Coronary artery (tissue), 2 donors: ENCODE data around the gene TBC1D8.
"Not testable (repeated sequence)": the region's sequence is repeated elsewhere in the genome, so short reads cannot be mapped to it uniquely, and the experiment has no call there.

Source experiments
- DNase-seq: peaks from one replicate; pipeline ENCODE4 v3.0.0-alpha.2; 2017; ENCODE audit warnings: low spot score
- H3K27ac ChIP-seq, 2 donors: fragments of 200-600 bp; sonication (generic); one replicate each; pipeline ENCODE4 v1.5.1; 2016 to 2019
- H3K4me3 ChIP-seq: fragments of 200-600 bp; sonication (generic); 2 replicates; pipeline ENCODE4 v1.5.1; 2016; ENCODE audit warnings: mild to moderate bottlenecking, moderate library complexity
- CTCF ChIP-seq: fragments of 200-600 bp; sonication (generic); IDR thresholded peaks from one replicate; pipeline ENCODE4 v1.5.1; 2019; ENCODE audit warnings: antibody characterized with exemption

The TBC1D8 gene

GRCh38 chr2:101053117-101053516 lies 98.1 kb downstream of the TBC1D8 start:
- no peak for TF ChIP-seq CTCF
- Histone ChIP-seq H3K4me3 (no peak overlapping the region), H3K27ac (no peak overlapping the region)
- no peak for DNase-seq

- H3K4me3 ChIP-seq: no peak overlapping the region
- no peak overlapping the region for H3K27ac ChIP-seq
- no peak for TF ChIP-seq CTCF
- DNase-seq: no peak
Measured at GRCh38 chr2:101052147-101052546, 99.0 kb downstream of the TBC1D8 start.

DNA sequence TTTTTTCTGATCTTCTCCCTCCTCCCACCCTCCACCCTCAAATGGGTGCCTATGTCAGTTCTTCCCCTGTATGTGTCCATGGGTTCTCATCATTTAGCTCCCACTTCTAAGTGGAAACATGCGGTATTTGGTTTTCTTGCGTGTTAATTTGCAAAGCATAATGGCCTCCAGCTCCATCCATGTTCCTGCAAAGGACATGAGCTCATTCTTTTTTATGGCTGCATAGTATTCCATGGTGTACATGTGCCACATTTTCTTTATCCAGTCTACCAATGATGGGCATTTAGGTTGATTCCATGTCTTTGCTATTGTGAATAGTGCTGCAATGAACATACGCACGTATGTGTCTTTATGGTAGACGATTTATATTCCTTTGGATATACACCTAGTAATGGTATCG lies 100.3 kb downstream of the TBC1D8 start:
- not testable (repeated sequence) for DNase-seq, H3K27ac ChIP-seq, H3K4me3 ChIP-seq

DNA sequence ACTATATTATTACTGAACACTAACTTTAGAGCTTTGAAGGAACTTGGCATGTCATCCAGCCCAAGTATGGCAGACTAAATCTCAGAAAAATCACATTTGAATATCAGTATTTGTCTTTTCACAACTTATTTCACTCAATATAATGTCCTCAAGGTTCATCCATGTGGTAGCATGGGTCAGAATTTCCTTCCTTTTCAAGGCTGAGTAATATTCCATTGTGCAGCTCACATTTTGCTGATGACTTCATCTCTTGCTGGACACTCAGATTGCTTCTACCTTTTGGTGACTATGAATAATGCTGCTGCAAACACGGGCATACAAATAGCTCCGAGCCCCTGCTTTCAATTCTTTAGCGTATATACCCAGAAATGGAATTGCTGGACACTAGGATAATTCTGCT lies 102.4 kb downstream of the TBC1D8 start:
- H3K27ac ChIP-seq: no peak overlapping the region
- H3K4me3 ChIP-seq: no peak overlapping the region
- TF ChIP-seq CTCF: no peak
- DNase-seq: no peak

- no peak for TF ChIP-seq CTCF
- Histone ChIP-seq H3K27ac (no peak overlapping the region), H3K4me3 (no peak overlapping the region)
- no peak for DNase-seq
Measured at GRCh38 chr2:101047774-101048173, 103.4 kb downstream of the TBC1D8 start.

- no peak overlapping the region for H3K27ac ChIP-seq
- TF ChIP-seq CTCF: no peak
- H3K4me3 ChIP-seq: no peak overlapping the region
- DNase-seq: no peak
Measured at GRCh38 chr2:101047075-101047766, 104.0 kb downstream of the TBC1D8 start.

DNA sequence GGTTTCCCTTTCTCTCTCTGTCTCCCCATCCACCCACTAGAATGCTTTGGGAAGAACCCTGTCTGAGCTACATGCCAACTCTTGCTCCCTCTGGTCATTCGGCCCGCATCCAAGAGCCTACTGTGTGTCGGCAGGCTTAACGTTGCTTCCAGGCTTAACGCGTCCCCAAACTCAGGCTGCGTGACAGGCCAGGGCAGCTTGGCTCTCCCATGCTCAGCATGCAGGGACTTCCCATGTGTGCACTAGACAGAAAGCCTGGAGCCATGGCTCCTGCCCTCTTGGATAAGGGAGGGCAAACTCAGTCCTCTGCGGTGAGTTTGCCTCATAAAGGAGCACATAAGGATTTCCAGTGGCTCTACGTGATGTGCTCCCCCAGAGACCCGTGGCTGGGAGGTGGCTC lies 105.9 kb downstream of the TBC1D8 start:
- no peak for DNase-seq
- Histone ChIP-seq H3K27ac (no peak overlapping the region), H3K4me3 (no peak overlapping the region)
- TF ChIP-seq CTCF: no peak
